GM23338 (cell line): Measurements from ENCODE around the gene IFNL2. TPM values are rescaled to one million over a fixed set of nuclear protein-coding genes. Genes with fewer than 3 reads are reported as not detected.

Experiments
- ATAC-seq: fragments of 200-7000 bp; cut with Tn5 transposase; 3 replicates; pipeline ENCODE4 v1.9.1; 2020
- DNase-seq: peaks from one replicate; pipeline ENCODE4 v3.0.0-alpha.2; 2015; ENCODE audit warnings: low spot score
- H2AFZ ChIP-seq: fragments of 200-600 bp; sonication (generic); 2 replicates; pipeline ENCODE4 v1.8.0; 2016; ENCODE audit warnings: antibody characterized with exemption, mild to moderate bottlenecking, moderate library complexity
- H3F3A ChIP-seq: fragments of 200-600 bp; sonication (generic); replicated peaks from 2 replicates; pipeline ENCODE4 v1.8.0; 2017; ENCODE audit warnings: antibody characterized with exemption, mixed run types, low read depth
- H3K27ac ChIP-seq: fragments of 200-600 bp; sonication (generic); 2 replicates; pipeline ENCODE4 v1.6.1; 2016; ENCODE audit warnings: low read depth
- H3K27me3 ChIP-seq: fragments of 200-600 bp; sonication (generic); 2 replicates; pipeline ENCODE4 v1.8.0; 2016; ENCODE audit warnings: mild to moderate bottlenecking, mixed run types, moderate library complexity; ENCODE audit not compliant: insufficient read depth
- H3K36me3 ChIP-seq: fragments of 200-600 bp; sonication (generic); 2 replicates; pipeline ENCODE4 v1.8.0; 2016; ENCODE audit warnings: mild to moderate bottlenecking; ENCODE audit not compliant: insufficient read depth
- H3K4me1 ChIP-seq: fragments of 200-600 bp; sonication (generic); 2 replicates; pipeline ENCODE4 v1.8.0; 2016; ENCODE audit warnings: mild to moderate bottlenecking, moderate library complexity; ENCODE audit not compliant: insufficient read depth
- H3K4me2 ChIP-seq: fragments of 200-600 bp; sonication (generic); 2 replicates; pipeline ENCODE4 v1.7.1; 2017; ENCODE audit warnings: mixed run types
- H3K4me3 ChIP-seq: fragments of 200-600 bp; sonication (generic); 2 replicates; pipeline ENCODE4 v1.6.1; 2016; ENCODE audit warnings: mixed run types
- H3K79me2 ChIP-seq: fragments of 200-600 bp; sonication (generic); replicated peaks from 2 replicates; pipeline ENCODE4 v1.8.0; 2017; ENCODE audit warnings: mild to moderate bottlenecking; ENCODE audit not compliant: insufficient read depth
- H3K9me2 ChIP-seq: fragments of 200-600 bp; sonication (generic); 2 replicates; pipeline ENCODE4 v1.8.0; 2017; ENCODE audit not compliant: insufficient read depth
- H4K20me1 ChIP-seq: fragments of 200-600 bp; sonication (generic); replicated peaks from 2 replicates; pipeline ENCODE4 v1.8.0; 2017; ENCODE audit warnings: mild to moderate bottlenecking; ENCODE audit not compliant: insufficient read depth
- H3K27ac Mint-ChIP-seq: 2 replicates; pipeline ENCODE4 v1.8.0; 2020; ENCODE audit warnings: inconsistent platforms, mild to moderate bottlenecking, moderate library complexity, mixed read lengths
- H3K27me3 Mint-ChIP-seq: 3 replicates; pipeline ENCODE4 v1.8.0; 2022; ENCODE audit warnings: low read depth, mild to moderate bottlenecking, moderate library complexity, mixed read lengths, inconsistent platforms; ENCODE audit not compliant: insufficient read depth, poor library complexity
- H3K36me3 Mint-ChIP-seq: 3 replicates; pipeline ENCODE4 v1.8.0; 2021; ENCODE audit warnings: low read depth, mild to moderate bottlenecking, inconsistent platforms, moderate library complexity, mixed read lengths
- H3K4me1 Mint-ChIP-seq: 3 replicates; pipeline ENCODE4 v1.8.0; 2020; ENCODE audit warnings: mild to moderate bottlenecking, inconsistent platforms, mixed read lengths
- H3K4me3 Mint-ChIP-seq: 3 replicates; pipeline ENCODE4 v1.8.0; 2021; ENCODE audit warnings: moderate library complexity, mild to moderate bottlenecking, inconsistent platforms, mixed read lengths
- H3K9me3 Mint-ChIP-seq: 3 replicates; pipeline ENCODE4 v1.8.0; 2020; ENCODE audit warnings: moderate library complexity, mild to moderate bottlenecking, inconsistent platforms, mixed read lengths
- EZH2 ChIP-seq: fragments of 200-600 bp; sonication (generic); IDR thresholded peaks from one replicate; pipeline ENCODE4 v1.8.0; 2017; ENCODE audit warnings: antibody characterized with exemption, mild to moderate bottlenecking, low read depth; ENCODE audit not compliant: unreplicated experiment
- EZH2phosphoT487 ChIP-seq: fragments of 200-600 bp; sonication (generic); IDR thresholded peaks from one replicate; pipeline ENCODE4 v1.8.1; 2018; ENCODE audit warnings: antibody characterized with exemption; ENCODE audit not compliant: unreplicated experiment
- POLR2AphosphoS5 ChIP-seq: IDR thresholded peaks from 2 replicates; pipeline ENCODE4 v1.6.1; 2016; ENCODE audit warnings: antibody characterized with exemption, low read depth
- ZNF114 ChIP-seq: fragments of 250-450 bp; sonication (Bioruptor Pico); IDR thresholded peaks from 2 replicates; pipeline ENCODE4 v1.5.0; 2020; ENCODE audit warnings: mild to moderate bottlenecking, moderate library complexity
- ZNF331 ChIP-seq: fragments of 250-450 bp; sonication (Bioruptor Pico); IDR thresholded peaks from 2 replicates; pipeline ENCODE4 v1.5.0; 2020; ENCODE audit warnings: low read depth, mild to moderate bottlenecking, moderate library complexity
- polyA plus RNA-seq: library from polyadenylated mRNA; unstranded; fragments of >200 nt; fragmentation: Nextera tagmentation; extraction: Ambion mirVana; gene quantifications from 2 replicates; pipeline ENCODE4 v1.2.1, GENCODE V29; 2016
- total RNA-seq: library from RNA; depleted of rRNA; stranded (reverse); fragments of >200 nt; shearing (Covaris generic); gene quantifications from 2 replicates; pipeline ENCODE4 v1.2.3, GENCODE V29; 2014
- TF ChIP-seq, protein P1 (sequence below): fragments of 250-450 bp; sonication (Bioruptor Pico); IDR thresholded peaks from 2 replicates; pipeline ENCODE4 v1.5.0; 2020; ENCODE audit warnings: mild to moderate bottlenecking, moderate library complexity
- TF ChIP-seq, protein P2 (sequence below), 2 experiments: fragments of 200-600 bp in 1 of 2; sonication (generic) in 1 of 2; conservative IDR thresholded peaks; 2 replicates each; pipeline versions ENCODE4 v1.5.1 to v1.6.1; 2016 to 2017; ENCODE audit warnings: antibody characterized with exemption in 2 of 2, low read depth in 2 of 2, mild to moderate bottlenecking in 2 of 2, moderate library complexity in 1 of 2

Gene IFNL2
- total and polyA plus RNA-seq, 2 experiments from 2014 or later: not detected

GRCh38 chr19:39230096-39230764 is 38.0 kb upstream of the IFNL2 start (continued):
- TF ChIP-seq, protein P1, sequence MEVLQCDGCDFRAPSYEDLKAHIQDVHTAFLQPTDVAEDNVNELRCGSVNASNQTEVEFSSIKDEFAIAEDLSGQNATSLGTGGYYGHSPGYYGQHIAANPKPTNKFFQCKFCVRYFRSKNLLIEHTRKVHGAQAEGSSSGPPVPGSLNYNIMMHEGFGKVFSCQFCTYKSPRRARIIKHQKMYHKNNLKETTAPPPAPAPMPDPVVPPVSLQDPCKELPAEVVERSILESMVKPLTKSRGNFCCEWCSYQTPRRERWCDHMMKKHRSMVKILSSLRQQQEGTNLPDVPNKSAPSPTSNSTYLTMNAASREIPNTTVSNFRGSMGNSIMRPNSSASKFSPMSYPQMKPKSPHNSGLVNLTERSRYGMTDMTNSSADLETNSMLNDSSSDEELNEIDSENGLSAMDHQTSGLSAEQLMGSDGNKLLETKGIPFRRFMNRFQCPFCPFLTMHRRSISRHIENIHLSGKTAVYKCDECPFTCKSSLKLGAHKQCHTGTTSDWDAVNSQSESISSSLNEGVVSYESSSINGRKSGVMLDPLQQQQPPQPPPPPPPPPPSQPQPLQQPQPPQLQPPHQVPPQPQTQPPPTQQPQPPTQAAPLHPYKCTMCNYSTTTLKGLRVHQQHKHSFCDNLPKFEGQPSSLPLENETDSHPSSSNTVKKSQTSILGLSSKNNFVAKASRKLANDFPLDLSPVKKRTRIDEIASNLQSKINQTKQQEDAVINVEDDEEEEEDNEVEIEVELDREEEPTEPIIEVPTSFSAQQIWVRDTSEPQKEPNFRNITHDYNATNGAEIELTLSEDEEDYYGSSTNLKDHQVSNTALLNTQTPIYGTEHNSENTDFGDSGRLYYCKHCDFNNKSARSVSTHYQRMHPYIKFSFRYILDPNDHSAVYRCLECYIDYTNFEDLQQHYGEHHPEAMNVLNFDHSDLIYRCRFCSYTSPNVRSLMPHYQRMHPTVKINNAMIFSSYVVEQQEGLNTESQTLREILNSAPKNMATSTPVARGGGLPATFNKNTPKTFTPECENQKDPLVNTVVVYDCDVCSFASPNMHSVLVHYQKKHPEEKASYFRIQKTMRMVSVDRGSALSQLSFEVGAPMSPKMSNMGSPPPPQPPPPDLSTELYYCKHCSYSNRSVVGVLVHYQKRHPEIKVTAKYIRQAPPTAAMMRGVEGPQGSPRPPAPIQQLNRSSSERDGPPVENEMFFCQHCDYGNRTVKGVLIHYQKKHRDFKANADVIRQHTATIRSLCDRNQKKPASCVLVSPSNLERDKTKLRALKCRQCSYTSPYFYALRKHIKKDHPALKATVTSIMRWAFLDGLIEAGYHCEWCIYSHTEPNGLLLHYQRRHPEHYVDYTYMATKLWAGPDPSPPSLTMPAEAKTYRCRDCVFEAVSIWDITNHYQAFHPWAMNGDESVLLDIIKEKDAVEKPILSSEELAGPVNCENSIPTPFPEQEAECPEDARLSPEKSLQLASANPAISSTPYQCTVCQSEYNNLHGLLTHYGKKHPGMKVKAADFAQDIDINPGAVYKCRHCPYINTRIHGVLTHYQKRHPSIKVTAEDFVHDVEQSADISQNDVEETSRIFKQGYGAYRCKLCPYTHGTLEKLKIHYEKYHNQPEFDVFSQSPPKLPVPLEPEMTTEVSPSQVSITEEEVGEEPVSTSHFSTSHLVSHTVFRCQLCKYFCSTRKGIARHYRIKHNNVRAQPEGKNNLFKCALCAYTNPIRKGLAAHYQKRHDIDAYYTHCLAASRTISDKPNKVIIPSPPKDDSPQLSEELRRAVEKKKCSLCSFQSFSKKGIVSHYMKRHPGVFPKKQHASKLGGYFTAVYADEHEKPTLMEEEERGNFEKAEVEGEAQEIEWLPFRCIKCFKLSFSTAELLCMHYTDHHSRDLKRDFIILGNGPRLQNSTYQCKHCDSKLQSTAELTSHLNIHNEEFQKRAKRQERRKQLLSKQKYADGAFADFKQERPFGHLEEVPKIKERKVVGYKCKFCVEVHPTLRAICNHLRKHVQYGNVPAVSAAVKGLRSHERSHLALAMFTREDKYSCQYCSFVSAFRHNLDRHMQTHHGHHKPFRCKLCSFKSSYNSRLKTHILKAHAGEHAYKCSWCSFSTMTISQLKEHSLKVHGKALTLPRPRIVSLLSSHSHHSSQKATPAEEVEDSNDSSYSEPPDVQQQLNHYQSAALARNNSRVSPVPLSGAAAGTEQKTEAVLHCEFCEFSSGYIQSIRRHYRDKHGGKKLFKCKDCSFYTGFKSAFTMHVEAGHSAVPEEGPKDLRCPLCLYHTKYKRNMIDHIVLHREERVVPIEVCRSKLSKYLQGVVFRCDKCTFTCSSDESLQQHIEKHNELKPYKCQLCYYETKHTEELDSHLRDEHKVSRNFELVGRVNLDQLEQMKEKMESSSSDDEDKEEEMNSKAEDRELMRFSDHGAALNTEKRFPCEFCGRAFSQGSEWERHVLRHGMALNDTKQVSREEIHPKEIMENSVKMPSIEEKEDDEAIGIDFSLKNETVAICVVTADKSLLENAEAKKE: no peak
- TF ChIP-seq EZH2 (no peak), ZNF114 (CRISPR knock-in tag) (no peak), POLR2AphosphoS5 (no peak), ZNF331 (no peak), EZH2phosphoT487 (no peak)
- TF ChIP-seq, protein P2, sequence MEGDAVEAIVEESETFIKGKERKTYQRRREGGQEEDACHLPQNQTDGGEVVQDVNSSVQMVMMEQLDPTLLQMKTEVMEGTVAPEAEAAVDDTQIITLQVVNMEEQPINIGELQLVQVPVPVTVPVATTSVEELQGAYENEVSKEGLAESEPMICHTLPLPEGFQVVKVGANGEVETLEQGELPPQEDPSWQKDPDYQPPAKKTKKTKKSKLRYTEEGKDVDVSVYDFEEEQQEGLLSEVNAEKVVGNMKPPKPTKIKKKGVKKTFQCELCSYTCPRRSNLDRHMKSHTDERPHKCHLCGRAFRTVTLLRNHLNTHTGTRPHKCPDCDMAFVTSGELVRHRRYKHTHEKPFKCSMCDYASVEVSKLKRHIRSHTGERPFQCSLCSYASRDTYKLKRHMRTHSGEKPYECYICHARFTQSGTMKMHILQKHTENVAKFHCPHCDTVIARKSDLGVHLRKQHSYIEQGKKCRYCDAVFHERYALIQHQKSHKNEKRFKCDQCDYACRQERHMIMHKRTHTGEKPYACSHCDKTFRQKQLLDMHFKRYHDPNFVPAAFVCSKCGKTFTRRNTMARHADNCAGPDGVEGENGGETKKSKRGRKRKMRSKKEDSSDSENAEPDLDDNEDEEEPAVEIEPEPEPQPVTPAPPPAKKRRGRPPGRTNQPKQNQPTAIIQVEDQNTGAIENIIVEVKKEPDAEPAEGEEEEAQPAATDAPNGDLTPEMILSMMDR (conservative IDR thresholded peaks at IDR 0.05; ENCODE audit: low read depth in 2 of 2): no peak

- Histone ChIP-seq H4K20me1 (no peaks in the 10 kb centered on the region), H3K27ac (no peak overlapping the region), H3K4me2 (no peak overlapping the region), H3F3A (no peaks in the 10 kb centered on the region), H3K4me1 (no peaks in the 10 kb centered on the region), H3K79me2 (no peaks in the 10 kb centered on the region), H3K36me3 (no peaks in the 10 kb centered on the region), H3K9me2 (no peaks in the 10 kb centered on the region), H3K27me3 (0 out of 2 replicates have a peak, but pooled peaks cover 5% of the 10 kb centered on the region), H3K4me3 (no peak overlapping the region), H2AFZ (no peak overlapping the region)
- Mint-ChIP-seq H3K27ac (no peak overlapping the region), H3K9me3 (no peaks in the 10 kb centered on the region), H3K4me3 (no peak overlapping the region), H3K4me1 (no peaks in the 10 kb centered on the region; the same call in 2 of the 3 replicates), H3K27me3 (peaks cover 5% of the 10 kb centered on the region), H3K36me3 (no peaks in the 10 kb centered on the region)
- no peak for ATAC-seq
- TF ChIP-seq, protein P1: no peak
- no peak for DNase-seq
Observed at GRCh38 chr19:39232708-39233107, 35.5 kb upstream of the IFNL2 start.
